Kidney (tissue), 14 donors: ENCODE results near the gene FOXP2. TPM values are rescaled to one million over a fixed set of nuclear protein-coding genes. Genes with fewer than 3 reads are reported as not detected.

Source experiments
- DNase-seq, 5 donors: peaks; one replicate each; pipeline ENCODE4 v3.0.0-alpha.2; 2013 to 2020
- FAIRE-seq: peaks from 2 replicates; lab custom pipeline; 2012; peaks lifted over from hg19 to GRCh38; lab: Jason Lieb, UNC
- H3K27ac ChIP-seq, 2 donors: one replicate each; pipeline ENCODE4 v1.7.0; 2013; ENCODE audit warnings: low read depth in 2 of 2, low read length in 2 of 2, inconsistent platforms in 1 of 2
- H3K27me3 ChIP-seq: one replicate; pipeline ENCODE4 v1.7.1; 2013; ENCODE audit warnings: low read length, inconsistent platforms; ENCODE audit not compliant: control insufficient read depth, insufficient read depth
- H3K36me3 ChIP-seq, 3 donors: one replicate each; pipeline versions ENCODE4 v1.7.0 to v1.7.1; 2013; ENCODE audit warnings: low read length in 3 of 3, control low read depth in 1 of 3, inconsistent platforms in 1 of 3; ENCODE audit not compliant: insufficient read depth in 3 of 3, control insufficient read depth in 2 of 3
- H3K4me1 ChIP-seq, 3 donors: one replicate each; pipeline versions ENCODE4 v1.7.0 to v1.7.1; 2013; ENCODE audit warnings: low read length in 3 of 3, inconsistent platforms in 1 of 3, low read depth in 1 of 3; ENCODE audit not compliant: control insufficient read depth in 2 of 3, insufficient read depth in 2 of 3
- H3K4me3 ChIP-seq, 3 donors: one replicate each; pipeline versions ENCODE4 v1.7.0 to v1.8.1; 2013; ENCODE audit warnings: low read length in 3 of 3, control low read depth in 1 of 3, inconsistent platforms in 1 of 3
- H3K9ac ChIP-seq, 3 donors: one replicate each; pipeline versions ENCODE4 v1.7.0 to v1.7.1; 2013; ENCODE audit warnings: low read length in 3 of 3, control low read depth in 1 of 3, inconsistent platforms in 1 of 3
- H3K9me3 ChIP-seq, 3 donors: one replicate each; pipeline versions ENCODE4 v1.7.0 to v1.7.1; 2013; ENCODE audit warnings: low read length in 3 of 3, control low read depth in 1 of 3, inconsistent platforms in 1 of 3; ENCODE audit not compliant: control insufficient read depth in 2 of 3, insufficient read depth in 1 of 3
- CTCF ChIP-seq: IDR thresholded peaks from 3 replicates; pipeline ENCODE4 v1.5.1; 2012; ENCODE audit warnings: mild to moderate bottlenecking, moderate library complexity, borderline replicate concordance; ENCODE audit not compliant: insufficient read depth; ENCODE audit errors: extremely low read depth
- intact Hi-C: fragments of 100-400 bp; cut with DNase I; formaldehyde crosslinking; loops from one replicate; pipeline ENCODE4 v1.11.1; 2022
- polyA plus RNA-seq: library from polyadenylated mRNA; stranded (reverse); fragments of 350-450 nt; fragmentation: Illumina TruSeq; extraction: RNeasy Lipid Tissue Mini Kit (QIAGEN cat#74804); gene quantifications from one replicate; pipeline ENCODE4 v1.2.3, GENCODE V29; 2014; ENCODE audit warnings: low read depth, low replicate concordance; ENCODE audit not compliant: insufficient read depth
- total RNA-seq: library from RNA; stranded (reverse); fragmentation: NEBNext Ultra II Directional; extraction: Animal tissue kit (Norgen Biotek cat#: 25700); gene quantifications from one replicate; pipeline ENCODE4 v1.2.1, GENCODE V29; 2021
- donor health status: control.
- donor health status: control.
- donor health status: control.
- donor health status: control.
- donor health status: control.
- donor health status: DM: yes; HTN: yes; CAD: no.
- donor health status: Normal renal cell carcinoma (clear cell type).

The FOXP2 gene
- total and polyA plus RNA-seq, 2 donors from 2014 or later: 0.69 to 8.0 TPM

- DNase-seq (no peak), FAIRE-seq (no peak)
- H3K27me3 ChIP-seq: no peaks in the 10 kb centered on the region
- no peak overlapping the region for H3K9ac ChIP-seq
- no peak for TF ChIP-seq CTCF
- intact Hi-C loops: no loop called here
- H3K27ac ChIP-seq: no peak overlapping the region
- no peaks in the 10 kb centered on the region for H3K4me1 ChIP-seq
- no peak overlapping the region for H3K4me3 ChIP-seq
- no peaks in the 10 kb centered on the region for H3K36me3 ChIP-seq
- no peaks in the 10 kb centered on the region for H3K9me3 ChIP-seq
Observed at GRCh38 chr7:114388021-114388420, 26.6 kb upstream of the FOXP2 start.

- Histone ChIP-seq H3K27ac (no peak overlapping the region), H3K9ac (no peak overlapping the region), H3K36me3 (no peaks in the 10 kb centered on the region), H3K4me1 (no peaks in the 10 kb centered on the region), H3K4me3 (no peak overlapping the region), H3K27me3 (no peaks in the 10 kb centered on the region), H3K9me3 (no peaks in the 10 kb centered on the region)
- TF ChIP-seq CTCF: no peak
- intact Hi-C loops: no loop called here
- FAIRE-seq: no peak
- DNase-seq: no peak
Observed at GRCh38 chr7:114392686-114393085, 21.9 kb upstream of the FOXP2 start.

GRCh38 chr7:114402876-114403635 lies 11.6 kb upstream of the FOXP2 start:
- no peak for TF ChIP-seq CTCF
- H3K9me3 ChIP-seq: no peaks in the 10 kb centered on the region
- H3K36me3 ChIP-seq: no peaks in the 10 kb centered on the region
- H3K27ac ChIP-seq: no peak overlapping the region
- no peak overlapping the region for H3K9ac ChIP-seq
- no peaks in the 10 kb centered on the region for H3K4me1 ChIP-seq
- FAIRE-seq (no peak), DNase-seq (no peak)
- H3K27me3 ChIP-seq: no peaks in the 10 kb centered on the region
- no peak overlapping the region for H3K4me3 ChIP-seq
- intact Hi-C loops: no loop called here
